GM12891 (cell line): ENCODE data around the gene APBB2.

Source experiments
- POLR2A ChIP-seq: IDR thresholded peaks from 2 replicates; pipeline ENCODE4 v1.6.1; 2011; ENCODE audit warnings: low read depth, low read length, control low read depth
- POLR2AphosphoS5 ChIP-seq: IDR thresholded peaks from 2 replicates; pipeline ENCODE4 v1.6.1; 2011; ENCODE audit warnings: low read depth, low read length, control low read depth
- POU2F2 ChIP-seq: IDR thresholded peaks from 2 replicates; pipeline ENCODE4 v1.6.1; 2011; ENCODE audit warnings: low read depth, mild to moderate bottlenecking, control low read depth, low read length, moderate library complexity
- SPI1 ChIP-seq: IDR thresholded peaks from 2 replicates; pipeline ENCODE4 v1.6.1; 2011; ENCODE audit warnings: low read depth, low read length, control low read depth
- TAF1 ChIP-seq: IDR thresholded peaks from 2 replicates; pipeline ENCODE4 v1.6.1; 2011; ENCODE audit warnings: low read depth, low read length, control low read depth

- TF ChIP-seq POLR2A = no peak
- no peak for TF ChIP-seq POLR2AphosphoS5
- no peak for TF ChIP-seq SPI1
- TF ChIP-seq TAF1 = no peak
- TF ChIP-seq POU2F2 = no peak
Measured at GRCh38 chr4:40966091-40966490, 248.3 kb downstream of the APBB2 start.
